Heart right ventricle (tissue), 16 donors: Measurements from ENCODE around the gene RAI14. TPM values are rescaled to one million over a fixed set of nuclear protein-coding genes. Genes with fewer than 3 reads are reported as not detected.

Source experiments
- ATAC-seq, 8 donors: fragments of 200-7000 bp; cut with Tn5 transposase; one replicate each; pipeline ENCODE4 v1.9.1; 2020; ENCODE audit warnings: mild to moderate bottlenecking in 8 of 8, moderate library complexity in 8 of 8, moderate number of reproducible peaks in 1 of 8
- DNase-seq, 2 donors: peaks; one replicate each; pipeline ENCODE4 v3.0.0-alpha.2; 2020
- H3K27ac ChIP-seq, 10 donors: fragments of 200-600 bp; sonication (generic) in 2 of 10; one replicate each; pipeline versions ENCODE4 v1.5.0 to v1.8.0; 2020 to 2022; ENCODE audit warnings: mild to moderate bottlenecking in 3 of 10
- H3K27me3 ChIP-seq, 7 donors: fragments of 200-600 bp; one replicate each; pipeline ENCODE4 v1.8.0; 2021 to 2022; ENCODE audit warnings: mild to moderate bottlenecking in 2 of 7
- H3K36me3 ChIP-seq, 9 donors: fragments of 200-600 bp; sonication (generic) in 1 of 9; one replicate each; pipeline versions ENCODE4 v1.5.0 to v1.8.0; 2020 to 2022; ENCODE audit warnings: mild to moderate bottlenecking in 2 of 9
- H3K4me1 ChIP-seq, 9 donors: fragments of 200-600 bp; sonication (generic) in 1 of 9; one replicate each; pipeline versions ENCODE4 v1.5.0 to v1.8.0; 2020 to 2022; ENCODE audit warnings: mild to moderate bottlenecking in 4 of 9
- H3K4me3 ChIP-seq, 10 donors: fragments of 200-600 bp; sonication (generic) in 2 of 10; one replicate each; pipeline versions ENCODE4 v1.5.0 to v1.8.0; 2020 to 2022; ENCODE audit warnings: mild to moderate bottlenecking in 7 of 10, moderate library complexity in 2 of 10
- H3K9me3 ChIP-seq, 11 donors: fragments of 200-600 bp in 10 of 11; sonication (generic) in 2 of 11; one replicate each; pipeline versions ENCODE4 v1.5.0 to v1.8.0; 2013 to 2022; ENCODE audit warnings: mild to moderate bottlenecking in 2 of 11, control low read depth in 1 of 11, moderate library complexity in 1 of 11
- WGBS, 2 donors: extraction: QIAGEN DNeasy Blood & Tissue Kit; methylation state at CpG; one replicate each; pipeline ENCODE4 v1.1.7; 2013; ENCODE audit warnings: inconsistent platforms in 1 of 2; 5-methylcytosine and 5-hydroxymethylcytosine counted together
- intact Hi-C, 10 donors: fragments of 100-400 bp; cut with DNase I; formaldehyde crosslinking; loops; one replicate each; pipeline versions ENCODE4 v1.11.1 to v1.14.2; 2022
- polyA plus RNA-seq, 2 donors: library from polyadenylated mRNA; stranded (reverse); fragments of 200-250 nt; gene quantifications; one replicate each; pipeline ENCODE4 v1.2.3, GENCODE V29; 2013
- total RNA-seq, 10 donors: library from RNA; stranded (reverse); fragmentation: NEBNext Ultra II Directional in 3 of 10; extraction: Animal tissue kit (Norgen Biotek cat#: 25700) in 3 of 10; gene quantifications; one replicate each; pipeline versions ENCODE4 v1.2.1 to v1.2.4, GENCODE V29; 2021 to 2023
- TF ChIP-seq, protein P1 (sequence below), 9 donors: fragments of 200-600 bp; sonication (generic) in 2 of 9; IDR thresholded peaks; one replicate each; pipeline versions ENCODE4 v1.5.0 to v1.8.0; 2021 to 2022; ENCODE audit warnings: antibody characterized with exemption in 9 of 9, mild to moderate bottlenecking in 5 of 9, moderate library complexity in 1 of 9
- donor health status: Arrhythmogenic right ventricular cardiomyopathy.
- donor health status: ischemic (EF 13 %, LVEDD 7.1; RV severe dilation, severe dysfunction).
- donor health status: healthy with polysubstance abuse.
- donor health status: DM: no; HTN: yes; CAD: no.
- donor health status: DM: no; HTN: no; CAD: no.
- donor health status: ischemic (EF 25% LVEDD 6.9; RV normal size, moderate dysfunction).
- donor health status: ischemic (EF 25% LVEDD 5.7; RV mildly dilated, moderate dysfunction).
- donor health status: healthy.
- donor health status: DM: yes; HTN: yes; CAD: no.
- donor health status: Ischemic cardiomyopathy.
- donor health status: ischemic (EF 35%, LVEDD 5.7; RV mildly dilated, moderate dysfunction).
- donor health status: nonischemic (EF 11% LVEDD 7.7; RV severe dilation, severe dysfunction).
- donor health status: DM: yes; HTN: yes; CAD: no.
- donor health status: PGD.
- donor health status: ischemic (EF 29% LVEDD 5.4; RV normal size, mild dysfunction).
- donor health status: nonischemic (EF 23%, LVEDD 6.1; RV moderate dilation, normal function).

RAI14 gene
- total and polyA plus RNA-seq, 12 donors, result 3.3 to 25.5 (median 9.3) TPM

DNA sequence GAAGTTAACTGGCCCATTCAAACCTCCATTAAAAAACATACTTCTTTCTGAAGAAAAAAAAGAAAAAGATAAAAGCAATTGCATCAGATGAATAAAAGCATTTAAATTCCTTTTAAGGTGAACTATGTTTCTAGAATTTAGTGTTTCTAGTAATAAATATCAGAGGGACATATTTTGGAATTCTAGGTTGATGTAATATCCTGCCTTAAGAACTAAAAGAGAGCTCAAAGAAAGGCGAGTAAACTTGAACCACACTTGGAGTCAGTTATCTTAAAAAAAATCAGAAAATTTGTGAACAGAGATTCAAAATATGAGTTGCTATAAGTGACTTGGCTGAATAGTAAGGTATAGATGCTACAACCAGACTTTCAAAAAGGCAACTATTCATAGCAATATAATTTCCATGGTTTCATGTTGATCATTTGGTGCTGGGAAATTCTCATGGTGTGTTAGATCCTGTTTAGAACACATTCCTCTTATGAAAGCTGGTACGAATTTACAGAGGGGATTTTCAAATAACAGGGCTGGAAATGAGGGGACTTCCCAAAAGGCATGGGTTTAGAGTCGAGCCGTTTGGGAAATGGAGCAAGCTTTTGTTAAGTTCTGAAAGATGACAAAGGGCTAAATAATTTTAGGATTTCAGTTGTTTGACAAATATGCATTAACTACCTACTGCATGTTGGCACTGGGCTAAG lies 37.6 kb upstream of the RAI14 start:
- peaks cover 0 to 10% (median 0%) of the 10 kb centered on the region in 9 donors for H3K4me1 ChIP-seq
- no peak for DNase-seq
- TF ChIP-seq, protein P1, sequence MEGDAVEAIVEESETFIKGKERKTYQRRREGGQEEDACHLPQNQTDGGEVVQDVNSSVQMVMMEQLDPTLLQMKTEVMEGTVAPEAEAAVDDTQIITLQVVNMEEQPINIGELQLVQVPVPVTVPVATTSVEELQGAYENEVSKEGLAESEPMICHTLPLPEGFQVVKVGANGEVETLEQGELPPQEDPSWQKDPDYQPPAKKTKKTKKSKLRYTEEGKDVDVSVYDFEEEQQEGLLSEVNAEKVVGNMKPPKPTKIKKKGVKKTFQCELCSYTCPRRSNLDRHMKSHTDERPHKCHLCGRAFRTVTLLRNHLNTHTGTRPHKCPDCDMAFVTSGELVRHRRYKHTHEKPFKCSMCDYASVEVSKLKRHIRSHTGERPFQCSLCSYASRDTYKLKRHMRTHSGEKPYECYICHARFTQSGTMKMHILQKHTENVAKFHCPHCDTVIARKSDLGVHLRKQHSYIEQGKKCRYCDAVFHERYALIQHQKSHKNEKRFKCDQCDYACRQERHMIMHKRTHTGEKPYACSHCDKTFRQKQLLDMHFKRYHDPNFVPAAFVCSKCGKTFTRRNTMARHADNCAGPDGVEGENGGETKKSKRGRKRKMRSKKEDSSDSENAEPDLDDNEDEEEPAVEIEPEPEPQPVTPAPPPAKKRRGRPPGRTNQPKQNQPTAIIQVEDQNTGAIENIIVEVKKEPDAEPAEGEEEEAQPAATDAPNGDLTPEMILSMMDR (IDR thresholded peaks at IDR 0.05), result no peak
- no peaks in the 10 kb centered on the region for H3K9me3 ChIP-seq
- no peak overlapping the region for H3K27ac ChIP-seq
- no peaks in the 10 kb centered on the region for H3K27me3 ChIP-seq
- no peak overlapping the region for H3K4me3 ChIP-seq
- intact Hi-C loops, result no loop called here
- H3K36me3 ChIP-seq, result no peaks in the 10 kb centered on the region
- ATAC-seq, result no peak
- 70 to 74% methylated on average over 4 of the region's 4 CpGs for WGBS, 2 donors

DNA sequence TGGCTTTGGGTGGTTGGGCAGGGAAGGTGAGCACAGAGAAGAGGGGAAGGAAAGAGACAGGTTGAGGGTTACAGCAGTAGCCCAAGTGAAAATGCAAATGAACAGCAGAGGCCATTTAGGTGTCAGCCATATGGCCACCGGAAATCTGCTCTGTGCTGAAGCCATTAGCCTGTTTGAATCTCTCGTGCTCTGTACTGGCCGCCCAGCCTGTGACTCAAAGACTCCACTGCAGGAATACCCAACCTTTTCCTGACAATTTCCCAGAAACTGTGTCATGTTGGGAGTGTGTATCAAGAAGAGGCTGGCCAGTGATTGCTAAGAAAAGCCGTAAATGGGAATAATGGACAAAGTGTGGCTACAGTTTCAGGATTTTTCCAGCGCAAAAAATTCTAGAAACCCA lies 35.9 kb upstream of the RAI14 start:
- intact Hi-C loops, result no loop called here

DNA sequence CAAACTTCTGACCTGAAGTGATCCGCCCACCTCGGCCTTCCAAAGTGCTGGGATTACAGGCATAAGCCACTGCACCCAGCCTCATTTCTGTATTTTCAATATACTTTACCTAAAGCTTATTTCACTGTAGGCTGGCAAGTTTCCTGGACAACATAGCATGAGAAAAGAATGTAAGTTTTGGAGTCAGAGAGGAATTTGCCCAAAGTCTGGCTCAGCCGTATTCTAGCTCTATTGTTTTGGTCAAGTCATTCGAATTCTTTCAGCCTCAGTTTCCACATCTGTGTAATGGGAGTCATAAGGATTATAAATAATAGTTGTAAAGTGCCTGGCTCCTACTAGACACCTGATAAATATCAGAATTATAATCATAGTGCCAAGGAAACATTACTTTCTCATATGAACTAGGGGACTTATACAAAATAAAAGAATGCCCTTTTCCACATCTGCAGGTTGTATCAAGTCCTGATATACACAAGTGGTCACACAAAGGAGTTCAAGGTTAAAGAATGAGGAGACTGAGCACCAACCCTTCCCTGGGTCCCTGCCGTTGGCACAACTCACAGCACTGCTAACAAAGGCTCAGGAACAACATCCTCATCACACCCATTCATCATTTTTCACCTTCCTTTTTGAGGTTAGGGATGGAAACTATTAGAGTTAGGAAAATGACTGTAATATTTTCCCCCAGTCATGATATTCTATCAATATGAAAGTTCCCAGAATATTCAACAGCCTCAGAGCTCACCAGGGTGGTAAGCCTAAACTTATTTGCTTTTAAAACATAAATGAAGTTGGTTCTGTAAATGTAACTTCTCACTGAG lies 34.6 kb upstream of the RAI14 start:
- H3K9me3 ChIP-seq, result no peaks in the 10 kb centered on the region
- H3K27me3 ChIP-seq, result no peaks in the 10 kb centered on the region
- intact Hi-C loops, result no loop called here
- no peaks in the 10 kb centered on the region for H3K36me3 ChIP-seq
- no peak overlapping the region for H3K4me3 ChIP-seq
- no peak for DNase-seq
- TF ChIP-seq, protein P1 (IDR thresholded peaks at IDR 0.05), result no peak
- peaks cover 0 to 10% (median 0%) of the 10 kb centered on the region in 9 donors for H3K4me1 ChIP-seq
- 77 to 83% methylated on average over 5 of the region's 5 CpGs for WGBS, 2 donors
- H3K27ac ChIP-seq, result peak overlapping the region in 4 of 10 donors; percentile 19 to 57 (median 29)
- ATAC-seq, result peak in 2 of 8 donors; percentile 30 to 44

More for the DNA sequence above, 35.9 kb upstream of the RAI14 start:
- WGBS, 2 donors, result 94 to 96% methylated on average over 5 of the region's 5 CpGs
- Histone ChIP-seq H3K9me3 (no peaks in the 10 kb centered on the region), H3K4me1 (peaks cover 0 to 10% (median 0%) of the 10 kb centered on the region in 9 donors), H3K27me3 (no peaks in the 10 kb centered on the region), H3K4me3 (no peak overlapping the region), H3K36me3 (no peaks in the 10 kb centered on the region), H3K27ac (peak overlapping the region in 1 of 10 donors; percentile 57)
- DNase-seq (no peak), ATAC-seq (peak in 1 of 8 donors; percentile 62)
- TF ChIP-seq, protein P1 (IDR thresholded peaks at IDR 0.05), result no peak

DNA sequence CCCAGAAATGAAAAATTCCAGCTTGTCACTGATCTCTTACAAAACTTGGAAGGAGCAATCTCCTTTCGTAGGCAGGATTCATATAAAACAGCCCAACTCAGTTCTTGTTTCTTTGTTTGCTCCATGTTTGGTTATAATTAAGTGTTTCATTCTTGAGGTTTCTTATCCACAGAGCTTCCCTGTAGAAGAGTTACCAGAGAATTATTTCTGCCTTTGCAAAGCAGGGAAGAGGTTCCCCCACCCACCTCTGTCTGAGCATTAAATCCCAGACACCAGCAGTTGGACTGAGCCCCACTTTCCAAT lies 34.1 kb upstream of the RAI14 start:
- intact Hi-C loops, result no loop called here
- TF ChIP-seq, protein P1 (IDR thresholded peaks at IDR 0.05), result no peak
- 63 to 78% methylated on average over 1 of the region's 1 CpG for WGBS, 2 donors
- DNase-seq (no peak), ATAC-seq (no peak)
- no peaks in the 10 kb centered on the region for H3K9me3 ChIP-seq
- no peak overlapping the region for H3K4me3 ChIP-seq
- H3K27me3 ChIP-seq, result no peaks in the 10 kb centered on the region
- no peaks in the 10 kb centered on the region for H3K36me3 ChIP-seq
- peaks cover 0 to 10% (median 0%) of the 10 kb centered on the region in 9 donors for H3K4me1 ChIP-seq
- H3K27ac ChIP-seq, result peak overlapping the region in 4 of 10 donors; percentile 19 to 57 (median 29)
